ENCODE data around the gene NRXN2. TPM values are rescaled to one million over a fixed set of nuclear protein-coding genes. Genes with fewer than 3 reads are reported as not detected.

Gene NRXN2
- total RNA-seq, 1 donor from 2014 or later, result 10.0 TPM

DNA sequence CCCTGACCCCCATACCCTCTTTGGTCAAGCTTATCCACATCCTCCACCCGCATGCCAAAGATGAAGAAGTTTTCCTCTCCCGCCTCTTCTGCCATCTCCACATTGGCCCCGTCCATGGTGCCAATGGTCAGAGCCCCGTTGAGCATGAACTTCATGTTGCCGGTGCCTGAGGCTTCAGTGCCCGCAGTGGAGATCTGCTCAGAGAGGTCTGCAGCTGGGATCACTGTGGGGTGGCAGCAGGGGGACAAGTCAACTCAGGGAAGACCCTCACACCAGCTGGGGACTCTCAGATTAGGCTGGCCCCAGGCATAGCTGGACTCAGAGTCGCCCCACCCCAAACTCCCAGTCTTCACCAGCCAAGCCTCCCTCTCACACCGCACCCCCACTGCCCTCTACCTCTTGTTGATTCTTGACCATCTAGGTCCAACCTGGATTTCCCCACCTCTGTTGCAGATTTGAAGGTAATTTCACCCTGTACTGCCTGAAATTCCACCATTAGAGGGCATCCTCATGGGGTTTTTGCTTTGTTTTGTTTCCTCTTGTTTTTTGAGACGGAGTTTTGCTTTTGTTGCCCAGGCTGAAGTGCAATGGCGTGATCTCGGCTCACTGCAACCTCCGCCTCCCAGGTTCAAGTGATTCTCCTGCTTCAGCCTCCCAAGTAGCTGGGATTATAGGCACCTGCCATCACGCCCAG lies 27.5 kb upstream of the NRXN2 start:
- no peak for TF ChIP-seq CTCF (conservative IDR thresholded peaks at IDR 0.05)
- H3K36me3 Mint-ChIP-seq (ENCODE audit: low read depth), result no peaks in the 10 kb centered on the region
- H3K27me3 Mint-ChIP-seq (ENCODE audit: low read depth), result peaks cover 16% of the 10 kb centered on the region
- peaks cover 5% of the 10 kb centered on the region for H3K4me1 Mint-ChIP-seq
- no peaks in the 10 kb centered on the region for H3K9me3 Mint-ChIP-seq
- no peak for DNase-seq (ENCODE audit: low read depth, low spot score)
- H3K4me3 Mint-ChIP-seq, result peak overlapping the region; percentile 37
- no peak overlapping the region for H3K27ac Mint-ChIP-seq (ENCODE audit: unreplicated experiment)

DNA sequence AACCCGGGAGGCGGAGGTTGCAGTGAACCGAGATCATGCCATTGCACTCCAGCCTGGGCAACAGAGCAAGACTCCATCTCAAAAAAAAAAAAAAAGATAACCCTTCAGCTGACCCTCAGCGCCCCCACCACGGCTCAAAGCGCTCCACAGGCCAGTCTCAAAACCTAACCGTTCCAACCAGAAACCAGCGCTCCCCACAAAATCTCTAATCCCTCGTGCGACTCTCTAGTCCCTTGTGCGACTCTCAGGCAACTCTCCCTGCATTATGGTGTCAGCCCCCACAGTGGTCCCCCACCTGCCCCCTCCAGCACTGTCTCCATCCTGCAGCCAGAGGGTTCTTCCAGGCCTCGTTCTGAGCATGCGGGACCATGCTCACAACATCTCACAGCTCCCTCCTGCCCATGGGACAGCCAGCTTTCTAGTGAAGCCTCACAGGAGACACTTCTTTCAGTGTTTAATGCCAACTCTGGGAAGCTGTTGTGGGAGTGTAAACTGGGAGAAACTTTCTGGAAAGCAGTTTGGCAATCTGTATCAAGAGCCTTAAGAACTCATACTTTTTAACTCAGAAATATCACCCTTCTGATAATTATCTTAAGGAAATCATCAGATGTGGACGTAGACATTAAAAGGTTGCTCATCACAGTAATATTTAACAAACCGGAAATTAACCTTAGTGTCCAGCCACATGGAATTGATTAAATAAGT lies 25.1 kb upstream of the NRXN2 start:
- Mint-ChIP-seq H3K9me3 (no peaks in the 10 kb centered on the region), H3K27ac (ENCODE audit: unreplicated experiment) (no peak overlapping the region), H3K4me3 (peak overlapping the region; percentile 64), H3K36me3 (ENCODE audit: low read depth) (no peaks in the 10 kb centered on the region), H3K4me1 (peaks cover 16% of the 10 kb centered on the region), H3K27me3 (ENCODE audit: low read depth) (peaks cover 31% of the 10 kb centered on the region)
- TF ChIP-seq CTCF (conservative IDR thresholded peaks at IDR 0.05), result no peak
- no peak for DNase-seq (ENCODE audit: low read depth, low spot score)

- TF ChIP-seq CTCF (conservative IDR thresholded peaks at IDR 0.05), result no peak
- no peaks in the 10 kb centered on the region for H3K9me3 Mint-ChIP-seq
- H3K27me3 Mint-ChIP-seq (ENCODE audit: low read depth), result peaks cover 42% of the 10 kb centered on the region
- no peak for DNase-seq (ENCODE audit: low read depth, low spot score)
- H3K27ac Mint-ChIP-seq (ENCODE audit: unreplicated experiment), result no peak overlapping the region
- H3K4me3 Mint-ChIP-seq, result no peak overlapping the region
- peaks cover 16% of the 10 kb centered on the region for H3K4me1 Mint-ChIP-seq
- no peaks in the 10 kb centered on the region for H3K36me3 Mint-ChIP-seq (ENCODE audit: low read depth)
Observed at GRCh38 chr11:64746486-64746885, 23.5 kb upstream of the NRXN2 start.

- peaks cover 50% of the 10 kb centered on the region for H3K27me3 Mint-ChIP-seq (ENCODE audit: low read depth)
Observed at GRCh38 chr11:64745521-64746328, 22.7 kb upstream of the NRXN2 start.

More at GRCh38 chr11:64745521-64746328, 22.7 kb upstream of the NRXN2 start:
- H3K9me3 Mint-ChIP-seq, result no peaks in the 10 kb centered on the region
- no peak for TF ChIP-seq CTCF (conservative IDR thresholded peaks at IDR 0.05)
- H3K27ac Mint-ChIP-seq (ENCODE audit: unreplicated experiment), result no peak overlapping the region
- peak overlapping the region; percentile 75 for H3K4me3 Mint-ChIP-seq
- peak; percentile 47 for DNase-seq (ENCODE audit: low read depth, low spot score)
- H3K4me1 Mint-ChIP-seq, result peaks cover 16% of the 10 kb centered on the region
- H3K36me3 Mint-ChIP-seq (ENCODE audit: low read depth), result no peaks in the 10 kb centered on the region
